ENCODE data around the gene SSBP2.
A peak's percentile ranks its signal among the peaks of the same experiment; 100 is the strongest.

The SSBP2 gene

GRCh38 chr5:81429985-81430384 lies 320.9 kb downstream of the SSBP2 start:
- TF ChIP-seq CTCF (IDR thresholded peaks at IDR 0.05): no peak
- peaks cover 10% of the 10 kb centered on the region for H3K4me1 Mint-ChIP-seq
- no peak for DNase-seq
- H3K4me3 Mint-ChIP-seq: no peak overlapping the region
- no peak overlapping the region for H3K27ac Mint-ChIP-seq
- no peaks in the 10 kb centered on the region for H3K27me3 Mint-ChIP-seq (ENCODE audit: low read depth, poor library complexity)
- peaks cover 5% of the 10 kb centered on the region for H3K9me3 Mint-ChIP-seq
- peaks cover 37% of the 10 kb centered on the region for H3K36me3 Mint-ChIP-seq (ENCODE audit: low read depth)

- peaks cover 5% of the 10 kb centered on the region for H3K9me3 Mint-ChIP-seq
Measured at GRCh38 chr5:81429363-81429762, 321.5 kb downstream of the SSBP2 start.

GRCh38 chr5:81428861-81429260 lies 322.0 kb downstream of the SSBP2 start:
- DNase-seq: no peak
- Mint-ChIP-seq H3K27ac (no peak overlapping the region), H3K9me3 (peaks cover 5% of the 10 kb centered on the region), H3K27me3 (ENCODE audit: low read depth, poor library complexity) (no peaks in the 10 kb centered on the region), H3K4me1 (peaks cover 10% of the 10 kb centered on the region), H3K4me3 (no peak overlapping the region), H3K36me3 (ENCODE audit: low read depth) (peaks cover 26% of the 10 kb centered on the region)
- no peak for TF ChIP-seq CTCF (IDR thresholded peaks at IDR 0.05)

More at GRCh38 chr5:81429363-81429762, 321.5 kb downstream of the SSBP2 start:
- Mint-ChIP-seq H3K27me3 (ENCODE audit: low read depth, poor library complexity) (no peaks in the 10 kb centered on the region), H3K27ac (no peak overlapping the region), H3K36me3 (ENCODE audit: low read depth) (peaks cover 31% of the 10 kb centered on the region), H3K4me3 (no peak overlapping the region), H3K4me1 (peaks cover 10% of the 10 kb centered on the region)
- TF ChIP-seq CTCF (IDR thresholded peaks at IDR 0.05): no peak
- no peak for DNase-seq

GRCh38 chr5:81428446-81428845 lies 322.5 kb downstream of the SSBP2 start:
- no peak for TF ChIP-seq CTCF (IDR thresholded peaks at IDR 0.05)
- Mint-ChIP-seq H3K9me3 (peaks cover 5% of the 10 kb centered on the region), H3K4me1 (peaks cover 10% of the 10 kb centered on the region), H3K36me3 (ENCODE audit: low read depth) (peaks cover 22% of the 10 kb centered on the region), H3K4me3 (no peak overlapping the region), H3K27me3 (ENCODE audit: low read depth, poor library complexity) (no peaks in the 10 kb centered on the region), H3K27ac (no peak overlapping the region)
- DNase-seq: no peak

GRCh38 chr5:81427566-81427965 lies 323.3 kb downstream of the SSBP2 start:
- Mint-ChIP-seq H3K4me3 (no peak overlapping the region), H3K27me3 (ENCODE audit: low read depth, poor library complexity) (no peaks in the 10 kb centered on the region), H3K27ac (no peak overlapping the region), H3K9me3 (peaks cover 5% of the 10 kb centered on the region), H3K36me3 (ENCODE audit: low read depth) (peaks cover 25% of the 10 kb centered on the region), H3K4me1 (peaks cover 10% of the 10 kb centered on the region)
- TF ChIP-seq CTCF (IDR thresholded peaks at IDR 0.05): no peak
- DNase-seq: no peak

- DNase-seq: no peak
- Mint-ChIP-seq H3K27me3 (ENCODE audit: low read depth, poor library complexity) (no peaks in the 10 kb centered on the region), H3K4me3 (no peak overlapping the region), H3K9me3 (no peaks in the 10 kb centered on the region), H3K36me3 (ENCODE audit: low read depth) (peaks cover 25% of the 10 kb centered on the region), H3K27ac (peak overlapping the region; percentile 98), H3K4me1 (peaks cover 10% of the 10 kb centered on the region)
- TF ChIP-seq CTCF (IDR thresholded peaks at IDR 0.05): no peak
Measured at GRCh38 chr5:81426359-81427030, 324.4 kb downstream of the SSBP2 start.

All from nephron progenitor cell (in vitro differentiated cells).